WTC11 (cell line): ENCODE data around the gene PNMA8C. TPM values are rescaled to one million over a fixed set of nuclear protein-coding genes. Genes with fewer than 3 reads are reported as not detected.

Experiments used
- ATAC-seq: fragments of 200-7000 bp; cut with Tn5 transposase; 2 replicates; pipeline ENCODE4 v1.10.0; 2021; ENCODE audit warnings: mild to moderate bottlenecking, moderate library complexity
- CTCF ChIA-PET: fragments of 300-600 bp; sonication (Branson Sonifier 250); formaldehyde crosslinking; loops from one replicate; lab custom pipeline; 2021; ENCODE audit warnings: antibody characterized with exemption; lab: Charles Lee
- POLR2A ChIA-PET: fragments of 350-600 bp; sonication (Branson Sonifier 250); formaldehyde crosslinking; loops from one replicate; lab custom pipeline; 2021; ENCODE audit warnings: antibody characterized with exemption; lab: Charles Lee
- DNase-seq: peaks from one replicate; pipeline ENCODE4 v3.0.0; 2021; ENCODE audit warnings: low spot score
- H3K27ac Mint-ChIP-seq: 2 replicates; pipeline ENCODE4 v1.8.0; 2021; ENCODE audit warnings: mixed read lengths
- H3K27me3 Mint-ChIP-seq: 2 replicates; pipeline ENCODE4 v1.8.0; 2021; ENCODE audit warnings: low read depth, mild to moderate bottlenecking, moderate library complexity, mixed read lengths
- H3K36me3 Mint-ChIP-seq: 2 replicates; pipeline ENCODE4 v1.8.0; 2021; ENCODE audit warnings: mixed read lengths
- H3K4me1 Mint-ChIP-seq: 2 replicates; pipeline ENCODE4 v1.8.0; 2022; ENCODE audit warnings: mixed read lengths
- H3K4me3 Mint-ChIP-seq: 2 replicates; pipeline ENCODE4 v1.8.0; 2021; ENCODE audit warnings: mild to moderate bottlenecking, moderate library complexity, mixed read lengths
- H3K9me3 Mint-ChIP-seq: 2 replicates; pipeline ENCODE4 v1.8.0; 2021; ENCODE audit warnings: mixed read lengths
- AFF4 ChIP-seq: sonication (generic); formaldehyde crosslinking; IDR thresholded peaks from 2 replicates; pipeline ENCODE4 v1.8.1; 2023; ENCODE audit warnings: mild to moderate bottlenecking, missing genetic modification reagents, borderline replicate concordance
- ARID4B ChIP-seq: sonication (generic); formaldehyde crosslinking; IDR thresholded peaks from 2 replicates; pipeline ENCODE4 v1.8.0; 2023; ENCODE audit warnings: missing genetic modification reagents, mild to moderate bottlenecking, borderline replicate concordance
- ATF2 ChIP-seq: sonication (generic); formaldehyde crosslinking; IDR thresholded peaks from 2 replicates; pipeline ENCODE4 v1.8.1; 2022; ENCODE audit warnings: low read depth, missing genetic modification reagents, borderline replicate concordance
- CREB1 ChIP-seq: sonication (generic); formaldehyde crosslinking; IDR thresholded peaks from 2 replicates; pipeline ENCODE4 v1.8.0; 2023; ENCODE audit warnings: mild to moderate bottlenecking, missing genetic modification reagents
- FOXP1 ChIP-seq: sonication (generic); formaldehyde crosslinking; IDR thresholded peaks from 2 replicates; pipeline ENCODE4 v1.8.0; 2022; ENCODE audit warnings: missing genetic modification reagents, mild to moderate bottlenecking, moderate library complexity, borderline replicate concordance
- GTF2I ChIP-seq: fragments of 250-450 bp; sonication (Bioruptor Pico); conservative IDR thresholded peaks from 2 replicates; pipeline ENCODE4 v1.4.0; 2021; ENCODE audit warnings: mild to moderate bottlenecking
- JAZF1 ChIP-seq: fragments of 250-450 bp; sonication (Bioruptor Pico); IDR thresholded peaks from 2 replicates; pipeline ENCODE4 v1.9.0; 2021; ENCODE audit warnings: moderate library complexity, mild to moderate bottlenecking, inconsistent platforms
- MXD4 ChIP-seq: fragments of 250-450 bp; sonication (Bioruptor Pico); IDR thresholded peaks from 2 replicates; pipeline ENCODE4 v1.8.0; 2021; ENCODE audit warnings: mild to moderate bottlenecking, moderate library complexity, borderline replicate concordance
- NFE2L1 ChIP-seq: sonication (generic); formaldehyde crosslinking; IDR thresholded peaks from 2 replicates; pipeline ENCODE4 v1.8.1; 2023; ENCODE audit warnings: missing genetic modification reagents
- OVOL2 ChIP-seq: fragments of 250-450 bp; sonication (Bioruptor Pico); IDR thresholded peaks from 2 replicates; pipeline ENCODE4 v1.9.0; 2021; ENCODE audit warnings: mild to moderate bottlenecking, borderline replicate concordance
- RELA ChIP-seq: sonication (generic); formaldehyde crosslinking; IDR thresholded peaks from 2 replicates; pipeline ENCODE4 v1.8.1; 2022; ENCODE audit warnings: missing genetic modification reagents, mild to moderate bottlenecking, borderline replicate concordance
- SMAD3 ChIP-seq: sonication (generic); formaldehyde crosslinking; IDR thresholded peaks from 2 replicates; pipeline ENCODE4 v1.8.0; 2022; ENCODE audit warnings: missing genetic modification reagents, mild to moderate bottlenecking, borderline replicate concordance
- SMAD4 ChIP-seq: sonication (generic); formaldehyde crosslinking; IDR thresholded peaks from 2 replicates; pipeline ENCODE4 v1.8.0; 2022; ENCODE audit warnings: mild to moderate bottlenecking, missing genetic modification reagents
- ZNF138 ChIP-seq: sonication (generic); formaldehyde crosslinking; conservative IDR thresholded peaks from 2 replicates; pipeline ENCODE4 v1.8.1; 2022; ENCODE audit warnings: mild to moderate bottlenecking, moderate library complexity, missing genetic modification reagents
- ZNF416 ChIP-seq: fragments of 250-450 bp; sonication (Bioruptor Pico); IDR thresholded peaks from 2 replicates; pipeline ENCODE4 v1.9.0; 2021; ENCODE audit warnings: mild to moderate bottlenecking, inconsistent platforms
- ZNF423 ChIP-seq: fragments of 250-450 bp; sonication (Bioruptor Pico); IDR thresholded peaks from 2 replicates; pipeline ENCODE4 v2.1.2; 2022; ENCODE audit warnings: mild to moderate bottlenecking, moderate library complexity
- ZNF425 ChIP-seq: fragments of 250-450 bp; sonication (Bioruptor Pico); conservative IDR thresholded peaks from 2 replicates; pipeline ENCODE4 v1.9.0; 2021; ENCODE audit warnings: mild to moderate bottlenecking
- ZNF671 ChIP-seq: fragments of 250-450 bp; sonication (Bioruptor Pico); IDR thresholded peaks from 2 replicates; pipeline ENCODE4 v1.8.0; 2021; ENCODE audit warnings: mild to moderate bottlenecking
- total RNA-seq: library from RNA; stranded (reverse); gene quantifications from 3 replicates; pipeline ENCODE4 v1.2.3, GENCODE V29; 2021

The PNMA8C gene
- total RNA-seq, 1 experiment from 2014 or later: 1.2 TPM

- CTCF ChIA-PET: interaction anchor here (0.6 to 3.5 kb wide), 4 partner anchors 12 to 365 kb away, joined by 3 to 23 read pairs (median 4); no protein-coding TSS in a partner anchor
- Mint-ChIP-seq H3K4me3 (no peak overlapping the region), H3K36me3 (peaks cover 25% of the 10 kb centered on the region), H3K4me1 (peaks cover 9% of the 10 kb centered on the region), H3K27me3 (no peaks in the 10 kb centered on the region), H3K27ac (no peak overlapping the region), H3K9me3 (no peaks in the 10 kb centered on the region)
- POLR2A ChIA-PET: interaction anchor here (1.1 to 1.6 kb wide), 2 partner anchors 10 to 12 kb away, joined by 6 read pairs; no protein-coding TSS in a partner anchor
- no peak for TF ChIP-seq NFE2L1 (CRISPR knock-in tag)
- no peak for TF ChIP-seq RELA
- no peak for TF ChIP-seq ZNF416 (CRISPR knock-in tag)
- DNase-seq (no peak), ATAC-seq (no peak)
These were observed 35.0 kb downstream of the PNMA8C start for GRCh38 chr19:46393456-46394401.

GRCh38 chr19:46392837-46393236 lies 35.9 kb downstream of the PNMA8C start:
- ChIA-PET POLR2A (no interaction called here), CTCF (interaction anchor here (0.6 to 1.2 kb wide), 2 partner anchors 21 to 110 kb away, joined by 3 to 4 read pairs; no protein-coding TSS in a partner anchor)
- Mint-ChIP-seq H3K36me3 (peaks cover 34% of the 10 kb centered on the region), H3K27me3 (no peaks in the 10 kb centered on the region), H3K4me1 (peaks cover 9% of the 10 kb centered on the region), H3K27ac (peak overlapping the region; percentile 78), H3K4me3 (no peak overlapping the region)
- ATAC-seq (no peak), DNase-seq (no peak)
- no peak for TF ChIP-seq ARID4B (CRISPR knock-in tag)
- TF ChIP-seq ZNF138 (CRISPR knock-in tag): no peak
- no peak for TF ChIP-seq ZNF425 (CRISPR knock-in tag)
- no peak for TF ChIP-seq ZNF671 (CRISPR knock-in tag)
- TF ChIP-seq ATF2: no peak
- no peak for TF ChIP-seq ZNF423
- TF ChIP-seq SMAD4 (CRISPR knock-in tag): no peak
- TF ChIP-seq CREB1: no peak
- TF ChIP-seq OVOL2 (CRISPR knock-in tag): no peak
- TF ChIP-seq FOXP1: no peak
- TF ChIP-seq JAZF1: no peak
- TF ChIP-seq GTF2I (CRISPR knock-in tag): no peak
- TF ChIP-seq AFF4 (CRISPR knock-in tag): no peak
- TF ChIP-seq MXD4 (CRISPR knock-in tag): no peak
- TF ChIP-seq SMAD3: no peak
- TF ChIP-seq, all 79 proteins: peak for 0
- H3K9me3 Mint-ChIP-seq: no peaks in the 10 kb centered on the region
